ENCODE results near the gene TKT. TPM values are rescaled to one million over a fixed set of nuclear protein-coding genes. Genes with fewer than 3 reads are reported as not detected.

TKT gene
- total RNA-seq, 1 experiment from 2014 or later, result 339 TPM

GRCh38 chr3:53183514-53183913 lies 72.3 kb downstream of the TKT start:
- Histone ChIP-seq H3K4me1 (no peaks in the 10 kb centered on the region), H3K27me3 (replicated peaks; ENCODE audit: control insufficient read depth, insufficient read depth, low read length) (no peaks in the 10 kb centered on the region), H3K9me3 (no peaks in the 10 kb centered on the region), H3K4me3 (ENCODE audit: low read depth, low read length) (no peak overlapping the region), H3K36me3 (ENCODE audit: control insufficient read depth, insufficient read depth, low read length) (no peaks in the 10 kb centered on the region; the same call in 1 of the 2 replicates)
- Mint-ChIP-seq H3K27me3 (ENCODE audit: insufficient read depth, unreplicated experiment) (no peaks in the 10 kb centered on the region), H3K27ac (ENCODE audit: unreplicated experiment) (no peak overlapping the region), H3K4me3 (ENCODE audit: unreplicated experiment) (no peak overlapping the region), H3K9me3 (ENCODE audit: unreplicated experiment) (no peaks in the 10 kb centered on the region), H3K36me3 (ENCODE audit: insufficient read depth, unreplicated experiment) (peaks cover 21% of the 10 kb centered on the region), H3K4me1 (ENCODE audit: low read depth, unreplicated experiment) (no peaks in the 10 kb centered on the region)
- no peak for DNase-seq
- intact Hi-C loops (cut with micrococcal nuclease; ENCODE audit: unreplicated experiment), result no loop called here
- ChIA-PET POLR2A (no interaction called here), CTCF (no interaction called here)
- TF ChIP-seq CTCF (IDR thresholded peaks at IDR 0.05; ENCODE audit: insufficient read depth in 1 of 2, low read depth in 1 of 2, low read length in 1 of 2, severe bottlenecking in 1 of 2, unreplicated experiment in 1 of 2), result no peak
- no TSS peak for BruUV-seq (replicated peaks)

GRCh38 chr3:53182764-53183355 lies 73.0 kb downstream of the TKT start:
- DNase-seq, result no peak
- no peaks in the 10 kb centered on the region for H3K9me3 ChIP-seq
- no peaks in the 10 kb centered on the region for H3K27me3 Mint-ChIP-seq (ENCODE audit: insufficient read depth, unreplicated experiment)
- H3K27ac Mint-ChIP-seq (ENCODE audit: unreplicated experiment), result no peak overlapping the region
- H3K36me3 ChIP-seq (ENCODE audit: control insufficient read depth, insufficient read depth, low read length), result no peaks in the 10 kb centered on the region; the same call in 1 of the 2 replicates
- H3K4me1 ChIP-seq, result no peaks in the 10 kb centered on the region
- H3K9me3 Mint-ChIP-seq (ENCODE audit: unreplicated experiment), result no peaks in the 10 kb centered on the region
- intact Hi-C loops (cut with micrococcal nuclease; ENCODE audit: unreplicated experiment), result no loop called here
- no peak for TF ChIP-seq CTCF (IDR thresholded peaks at IDR 0.05; ENCODE audit: insufficient read depth in 1 of 2, low read depth in 1 of 2, low read length in 1 of 2, severe bottlenecking in 1 of 2, unreplicated experiment in 1 of 2)
- no peaks in the 10 kb centered on the region for H3K4me1 Mint-ChIP-seq (ENCODE audit: low read depth, unreplicated experiment)
- POLR2A ChIA-PET, result no interaction called here
- CTCF ChIA-PET, result interaction anchor here (1.0 kb wide), 1 partner anchor 50 kb away, joined by 4 read pairs; no protein-coding TSS in a partner anchor
- BruUV-seq (replicated peaks), result no TSS peak
- H3K36me3 Mint-ChIP-seq (ENCODE audit: insufficient read depth, unreplicated experiment), result peaks cover 21% of the 10 kb centered on the region
- no peak overlapping the region for H3K4me3 Mint-ChIP-seq (ENCODE audit: unreplicated experiment)
- no peaks in the 10 kb centered on the region for H3K27me3 ChIP-seq (replicated peaks; ENCODE audit: control insufficient read depth, insufficient read depth, low read length)
- no peak overlapping the region for H3K4me3 ChIP-seq (ENCODE audit: low read depth, low read length)

- H3K4me3 ChIP-seq (ENCODE audit: low read depth, low read length), result no peak overlapping the region
- CTCF ChIA-PET, result interaction anchor here (1.0 kb wide), 1 partner anchor 49 kb away, joined by 4 read pairs; no protein-coding TSS in a partner anchor
- H3K27me3 ChIP-seq (replicated peaks; ENCODE audit: control insufficient read depth, insufficient read depth, low read length), result no peaks in the 10 kb centered on the region
- DNase-seq, result no peak
- TF ChIP-seq CTCF (IDR thresholded peaks at IDR 0.05; ENCODE audit: insufficient read depth in 1 of 2, low read depth in 1 of 2, low read length in 1 of 2, severe bottlenecking in 1 of 2, unreplicated experiment in 1 of 2), result peak in 1 of 2 experiments; percentile 7
- no peaks in the 10 kb centered on the region for H3K4me1 ChIP-seq
- BruUV-seq (replicated peaks), result no TSS peak
- Mint-ChIP-seq H3K9me3 (ENCODE audit: unreplicated experiment) (no peaks in the 10 kb centered on the region), H3K27ac (ENCODE audit: unreplicated experiment) (no peak overlapping the region), H3K4me1 (ENCODE audit: low read depth, unreplicated experiment) (no peaks in the 10 kb centered on the region), H3K4me3 (ENCODE audit: unreplicated experiment) (no peak overlapping the region), H3K36me3 (ENCODE audit: insufficient read depth, unreplicated experiment) (peaks cover 14% of the 10 kb centered on the region), H3K27me3 (ENCODE audit: insufficient read depth, unreplicated experiment) (no peaks in the 10 kb centered on the region)
- POLR2A ChIA-PET, result no interaction called here
- H3K36me3 ChIP-seq (ENCODE audit: control insufficient read depth, insufficient read depth, low read length), result no peaks in the 10 kb centered on the region; the same call in 1 of the 2 replicates
- H3K9me3 ChIP-seq, result no peaks in the 10 kb centered on the region
- intact Hi-C loops (cut with micrococcal nuclease; ENCODE audit: unreplicated experiment), result no loop called here
Observed at GRCh38 chr3:53181528-53181927, 74.3 kb downstream of the TKT start.

Data from Caco-2 (cell line).